ENCODE measurements around the gene PANX1.

- TF ChIP-seq CTCF (conservative IDR thresholded peaks at IDR 0.05 in 1 of 2, IDR thresholded peaks at IDR 0.05 in 1 of 2; ENCODE audit: extremely low read depth in 1 of 2, insufficient read depth in 1 of 2, low read depth in 1 of 2, low read length in 2 of 2) (no peak), EZH2 (IDR thresholded peaks at IDR 0.05; ENCODE audit: borderline replicate concordance, low read length) (no peak)
Measured at GRCh38 chr11:94140154-94140655, 11.6 kb downstream of the PANX1 start.

Measured in mammary epithelial cell (primary cell).